Upper lobe of left lung (tissue), 4 donors: ENCODE measurements around the gene NFASC.

ENCODE experiments used
- POLR2AphosphoS5 ChIP-seq, 2 donors: sonication (generic); formaldehyde crosslinking; IDR thresholded peaks; one replicate each; pipeline ENCODE4 v1.5.1; 2017; ENCODE audit warnings: antibody characterized with exemption in 2 of 2
- TF ChIP-seq, protein P1 (sequence below), 6 experiments: fragments of 450-650 bp in 4 of 6; fragments of 200-600 bp in 2 of 6; sonication (generic) in 2 of 6; IDR thresholded peaks; one replicate each; pipeline ENCODE4 v1.5.1; 2016 to 2019; ENCODE audit warnings: antibody characterized with exemption in 6 of 6

DNA sequence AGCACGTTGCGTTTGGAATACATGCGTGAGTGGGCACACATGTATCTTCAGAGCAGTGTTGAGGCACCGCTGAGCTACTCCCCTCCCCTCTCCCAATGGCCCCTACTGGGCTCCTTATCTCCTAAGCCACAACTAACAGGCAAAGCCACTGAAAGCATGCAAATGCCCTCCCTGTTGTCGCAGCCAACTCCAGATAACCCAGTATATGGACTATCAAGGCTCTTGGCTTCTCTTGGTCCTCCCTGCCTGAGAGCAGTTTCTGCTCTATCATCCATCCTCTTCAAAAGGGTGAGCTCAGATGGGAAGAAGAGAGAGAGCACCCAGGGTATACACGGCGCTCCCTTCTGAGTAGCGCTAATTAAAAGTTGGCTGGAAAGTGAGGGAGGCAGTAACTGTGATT is 113.8 kb downstream of the NFASC start:
- TF ChIP-seq, protein P1, sequence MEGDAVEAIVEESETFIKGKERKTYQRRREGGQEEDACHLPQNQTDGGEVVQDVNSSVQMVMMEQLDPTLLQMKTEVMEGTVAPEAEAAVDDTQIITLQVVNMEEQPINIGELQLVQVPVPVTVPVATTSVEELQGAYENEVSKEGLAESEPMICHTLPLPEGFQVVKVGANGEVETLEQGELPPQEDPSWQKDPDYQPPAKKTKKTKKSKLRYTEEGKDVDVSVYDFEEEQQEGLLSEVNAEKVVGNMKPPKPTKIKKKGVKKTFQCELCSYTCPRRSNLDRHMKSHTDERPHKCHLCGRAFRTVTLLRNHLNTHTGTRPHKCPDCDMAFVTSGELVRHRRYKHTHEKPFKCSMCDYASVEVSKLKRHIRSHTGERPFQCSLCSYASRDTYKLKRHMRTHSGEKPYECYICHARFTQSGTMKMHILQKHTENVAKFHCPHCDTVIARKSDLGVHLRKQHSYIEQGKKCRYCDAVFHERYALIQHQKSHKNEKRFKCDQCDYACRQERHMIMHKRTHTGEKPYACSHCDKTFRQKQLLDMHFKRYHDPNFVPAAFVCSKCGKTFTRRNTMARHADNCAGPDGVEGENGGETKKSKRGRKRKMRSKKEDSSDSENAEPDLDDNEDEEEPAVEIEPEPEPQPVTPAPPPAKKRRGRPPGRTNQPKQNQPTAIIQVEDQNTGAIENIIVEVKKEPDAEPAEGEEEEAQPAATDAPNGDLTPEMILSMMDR (IDR thresholded peaks at IDR 0.05): no peak
- no peak for TF ChIP-seq POLR2AphosphoS5 (IDR thresholded peaks at IDR 0.05)
